T-helper 2 cell treated with Interferon-gamma antibody and Interleukin-4, amounts not matched to agents 100 ng/mL and 5 ng/mL, for 36 hours (primary cell): Measurements from ENCODE around the gene PHKB. TPM values are rescaled to one million over a fixed set of nuclear protein-coding genes. Genes with fewer than 3 reads are reported as not detected.
"Not testable (repeated sequence)": the region's sequence is repeated elsewhere in the genome, so short reads cannot be mapped to it uniquely, and the experiment has no call there.

Source experiments
- intact Hi-C: fragments of 100-400 bp; cut with micrococcal nuclease; formaldehyde crosslinking; loops from one replicate; pipeline ENCODE4 v1.15.1; 2023
- total RNA-seq: library from RNA; stranded (reverse); gene quantifications from 2 replicates; pipeline ENCODE4 v1.2.3, GENCODE V29; 2022

PHKB gene
- total RNA-seq, 1 donor from 2014 or later, result 42.7 TPM

GRCh38 chr16:47468070-47468689, 7.0 kb downstream of the PHKB start:
- intact Hi-C loops, result loop anchor here (10.0 kb wide), 1 partner anchor 1147 kb away; the partner anchor contains the start of gene N4BP1

- intact Hi-C loops, result loop anchor here (10.0 kb wide), 1 partner anchor 1146 kb away; the partner anchor contains the start of gene N4BP1
Measured at GRCh38 chr16:47469227-47469626, 8.1 kb downstream of the PHKB start.

GRCh38 chr16:47470211-47470610, 9.1 kb downstream of the PHKB start:
- intact Hi-C loops, result no loop called here

- intact Hi-C loops, result no loop called here
Measured at GRCh38 chr16:47470810-47471209, 9.7 kb downstream of the PHKB start.

GRCh38 chr16:47473004-47473403, 11.9 kb downstream of the PHKB start:
- intact Hi-C loops, result not testable (repeated sequence)

GRCh38 chr16:47473792-47474191, 12.7 kb downstream of the PHKB start:
- intact Hi-C loops, result no loop called here

GRCh38 chr16:47475786-47476185, 14.7 kb downstream of the PHKB start:
- intact Hi-C loops, result no loop called here

GRCh38 chr16:47476654-47477345, 15.7 kb downstream of the PHKB start:
- intact Hi-C loops, result no loop called here

- intact Hi-C loops, result no loop called here
Measured at GRCh38 chr16:47477679-47478078, 16.5 kb downstream of the PHKB start.

GRCh38 chr16:47480410-47480809, 19.3 kb downstream of the PHKB start:
- intact Hi-C loops, result no loop called here

- intact Hi-C loops, result no loop called here
Measured at GRCh38 chr16:47481698-47482374, 20.7 kb downstream of the PHKB start.

- intact Hi-C loops, result no loop called here
Measured at GRCh38 chr16:47483616-47484015, 22.5 kb downstream of the PHKB start.

- intact Hi-C loops, result no loop called here
Measured at GRCh38 chr16:47486856-47487255, 25.7 kb downstream of the PHKB start.

GRCh38 chr16:47488051-47488450, 26.9 kb downstream of the PHKB start:
- intact Hi-C loops, result no loop called here

- intact Hi-C loops, result no loop called here
Measured at GRCh38 chr16:47490471-47490870, 29.3 kb downstream of the PHKB start.

GRCh38 chr16:47492036-47492427, 30.9 kb downstream of the PHKB start:
- intact Hi-C loops, result no loop called here

- intact Hi-C loops, result no loop called here
Measured at GRCh38 chr16:47492428-47493377, 31.6 kb downstream of the PHKB start.

- intact Hi-C loops, result no loop called here
Measured at GRCh38 chr16:47493381-47494337, 32.5 kb downstream of the PHKB start.

- intact Hi-C loops, result no loop called here
Measured at GRCh38 chr16:47499080-47499699, 38.1 kb downstream of the PHKB start.
